ENCODE data around the gene PRKCZ.

The PRKCZ gene

GRCh38 chr1:2103266-2103900 is 53.2 kb downstream of the PRKCZ start:
- H3K4me1 ChIP-seq (ENCODE audit: insufficient read depth, poor library complexity, severe bottlenecking): no peaks in the 10 kb centered on the region
- H3K36me3 ChIP-seq (ENCODE audit: low read depth): no peaks in the 10 kb centered on the region
- DNase-seq (ENCODE audit: low spot score) (peak; percentile 35), ATAC-seq (ENCODE audit: low read depth) (no peak)
- no peaks in the 10 kb centered on the region for H3K9me3 ChIP-seq (ENCODE audit: severe bottlenecking)
- H3K27me3 ChIP-seq (ENCODE audit: insufficient read depth, poor library complexity, severe bottlenecking): no peaks in the 10 kb centered on the region
- H3K27ac ChIP-seq (ENCODE audit: poor library complexity, severe bottlenecking): no peak overlapping the region
- H3K4me3 ChIP-seq (ENCODE audit: severe bottlenecking): no peak overlapping the region
- TF ChIP-seq CTCF (IDR thresholded peaks at IDR 0.05; ENCODE audit: poor library complexity, severe bottlenecking): no peak

- DNase-seq (ENCODE audit: low spot score) (peak; percentile 41), ATAC-seq (ENCODE audit: low read depth) (no peak)
- Histone ChIP-seq H3K27ac (ENCODE audit: poor library complexity, severe bottlenecking) (no peak overlapping the region), H3K4me3 (ENCODE audit: severe bottlenecking) (no peak overlapping the region), H3K4me1 (ENCODE audit: insufficient read depth, poor library complexity, severe bottlenecking) (no peaks in the 10 kb centered on the region), H3K36me3 (ENCODE audit: low read depth) (no peaks in the 10 kb centered on the region), H3K9me3 (ENCODE audit: severe bottlenecking) (no peaks in the 10 kb centered on the region), H3K27me3 (ENCODE audit: insufficient read depth, poor library complexity, severe bottlenecking) (no peaks in the 10 kb centered on the region)
- no peak for TF ChIP-seq CTCF (IDR thresholded peaks at IDR 0.05; ENCODE audit: poor library complexity, severe bottlenecking)
Measured at GRCh38 chr1:2103901-2104590, 53.8 kb downstream of the PRKCZ start.

- Histone ChIP-seq H3K27me3 (ENCODE audit: insufficient read depth, poor library complexity, severe bottlenecking) (no peaks in the 10 kb centered on the region), H3K9me3 (ENCODE audit: severe bottlenecking) (no peaks in the 10 kb centered on the region), H3K4me3 (ENCODE audit: severe bottlenecking) (no peak overlapping the region), H3K4me1 (ENCODE audit: insufficient read depth, poor library complexity, severe bottlenecking) (no peaks in the 10 kb centered on the region), H3K36me3 (ENCODE audit: low read depth) (no peaks in the 10 kb centered on the region), H3K27ac (ENCODE audit: poor library complexity, severe bottlenecking) (no peak overlapping the region)
- DNase-seq (ENCODE audit: low spot score) (peak; percentile 57), ATAC-seq (ENCODE audit: low read depth) (no peak)
- TF ChIP-seq CTCF (IDR thresholded peaks at IDR 0.05; ENCODE audit: poor library complexity, severe bottlenecking): no peak
Measured at GRCh38 chr1:2104621-2105427, 54.6 kb downstream of the PRKCZ start.

- no peak for TF ChIP-seq CTCF (IDR thresholded peaks at IDR 0.05; ENCODE audit: poor library complexity, severe bottlenecking)
- Histone ChIP-seq H3K36me3 (ENCODE audit: low read depth) (no peaks in the 10 kb centered on the region), H3K27ac (ENCODE audit: poor library complexity, severe bottlenecking) (no peak overlapping the region), H3K27me3 (ENCODE audit: insufficient read depth, poor library complexity, severe bottlenecking) (no peaks in the 10 kb centered on the region), H3K4me3 (ENCODE audit: severe bottlenecking) (no peak overlapping the region), H3K9me3 (ENCODE audit: severe bottlenecking) (no peaks in the 10 kb centered on the region), H3K4me1 (ENCODE audit: insufficient read depth, poor library complexity, severe bottlenecking) (no peaks in the 10 kb centered on the region)
- no peak for ATAC-seq (ENCODE audit: low read depth)
- DNase-seq (ENCODE audit: low spot score): peak; percentile 36
Measured at GRCh38 chr1:2105781-2106524, 55.7 kb downstream of the PRKCZ start.
